NCI-H1930 (cell line): Measurements from ENCODE around the gene IRX1.

Source experiments
- DNase-seq, 2 experiments: peaks; one replicate each; lab custom pipeline; 2025; lab: John Stamatoyannopoulos, UW

The IRX1 gene

GRCh38 chr5:3600106-3601060 lies 4.8 kb downstream of the IRX1 start:
- no peak for DNase-seq

DNA sequence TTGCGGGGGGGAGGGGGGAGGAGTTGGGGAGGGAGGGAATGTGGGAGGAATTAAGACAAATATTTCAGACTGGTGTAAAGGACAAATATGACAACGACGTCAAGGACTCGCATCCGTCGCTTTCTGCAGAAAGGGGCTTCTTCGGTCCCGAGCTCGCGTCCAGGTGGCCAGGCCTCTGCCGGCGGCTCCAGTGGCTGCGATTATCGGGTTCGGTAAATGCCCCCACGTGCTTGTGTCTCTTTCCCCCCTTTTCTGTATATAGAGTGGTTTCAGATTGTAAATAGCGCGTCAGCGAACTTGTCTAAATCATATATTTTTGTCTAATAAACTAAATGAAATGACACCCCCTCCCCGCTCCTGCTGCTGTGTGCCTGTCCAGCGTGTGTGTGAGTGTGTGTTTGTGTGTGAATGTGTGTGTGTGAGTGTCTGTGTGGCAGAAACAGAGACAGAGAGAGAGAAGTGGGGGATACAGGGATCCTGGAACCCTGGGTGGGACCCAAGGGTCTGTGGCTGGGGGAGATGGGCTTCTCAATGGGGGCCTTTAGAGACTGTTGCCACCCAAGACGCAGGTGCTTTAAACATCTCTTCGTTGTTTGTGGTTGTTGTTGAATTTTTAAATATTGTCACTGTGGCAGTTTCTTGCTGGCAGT lies 5.6 kb downstream of the IRX1 start:
- DNase-seq: no peak

DNA sequence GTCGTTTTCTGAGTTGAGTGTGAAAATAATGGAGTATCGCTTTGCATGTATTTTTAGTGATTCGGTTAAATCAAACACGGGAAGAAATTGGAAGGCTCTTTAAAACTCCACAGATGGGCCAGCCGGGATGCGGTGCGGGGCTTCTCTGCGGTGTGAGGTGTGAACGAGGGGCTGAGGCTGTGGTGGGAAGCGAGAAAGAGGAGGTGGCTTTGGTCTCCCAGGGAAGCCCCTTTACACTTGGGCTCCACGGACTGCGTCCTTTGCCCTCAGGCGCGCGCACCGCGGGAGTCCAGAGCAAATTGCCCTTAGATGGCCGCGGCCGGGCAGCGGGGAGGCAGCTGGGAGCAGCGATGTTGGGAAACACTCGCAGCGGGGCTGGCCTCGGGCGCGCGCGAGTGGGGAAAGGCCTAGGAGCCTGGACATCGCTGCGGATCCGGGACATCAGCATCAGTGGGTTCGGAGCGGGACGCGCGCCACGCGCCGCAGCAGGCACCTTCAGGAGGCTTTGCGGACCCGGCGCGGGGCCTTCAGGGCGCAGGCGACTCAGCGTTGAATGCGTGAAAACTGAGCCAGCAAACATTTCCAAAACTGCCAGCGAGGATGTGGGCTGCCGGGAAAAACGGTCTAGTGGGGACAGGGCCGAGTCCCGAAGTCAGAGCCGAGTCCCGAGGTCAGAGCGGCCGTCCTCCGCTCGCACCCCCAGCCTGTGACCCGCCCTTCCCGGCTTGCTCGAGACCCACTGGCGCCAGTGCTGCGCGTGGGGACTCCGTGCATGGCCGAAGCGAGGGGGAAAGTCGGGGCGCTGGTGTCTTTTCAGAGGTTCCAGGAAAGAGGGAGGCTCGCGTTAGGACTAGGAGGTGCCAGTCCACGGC lies 6.5 kb downstream of the IRX1 start:
- no peak for DNase-seq

GRCh38 chr5:3602785-3603502 lies 7.3 kb downstream of the IRX1 start:
- DNase-seq: no peak

DNA sequence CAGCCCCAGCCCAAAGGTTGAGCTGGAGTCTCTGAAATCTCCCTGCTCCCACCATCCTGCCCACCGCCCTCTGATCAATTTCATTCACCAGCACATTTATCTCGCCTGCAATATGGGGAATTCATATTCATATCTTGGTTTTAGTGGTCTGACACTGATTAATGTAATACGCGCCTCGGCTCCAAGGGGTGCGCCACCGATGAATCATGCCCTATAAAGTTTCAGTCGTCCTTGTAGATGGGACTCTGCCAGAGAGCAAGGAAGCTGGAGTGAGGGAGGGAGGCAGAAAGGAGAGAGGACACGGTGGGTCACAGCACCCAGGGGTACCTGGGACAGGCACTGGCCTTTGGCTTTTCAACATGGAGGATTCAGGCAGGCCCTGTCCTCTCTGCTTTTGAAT lies 8.9 kb downstream of the IRX1 start:
- DNase-seq: no peak

- no peak for DNase-seq
These were observed 9.8 kb downstream of the IRX1 start for GRCh38 chr5:3605298-3606010.

DNA sequence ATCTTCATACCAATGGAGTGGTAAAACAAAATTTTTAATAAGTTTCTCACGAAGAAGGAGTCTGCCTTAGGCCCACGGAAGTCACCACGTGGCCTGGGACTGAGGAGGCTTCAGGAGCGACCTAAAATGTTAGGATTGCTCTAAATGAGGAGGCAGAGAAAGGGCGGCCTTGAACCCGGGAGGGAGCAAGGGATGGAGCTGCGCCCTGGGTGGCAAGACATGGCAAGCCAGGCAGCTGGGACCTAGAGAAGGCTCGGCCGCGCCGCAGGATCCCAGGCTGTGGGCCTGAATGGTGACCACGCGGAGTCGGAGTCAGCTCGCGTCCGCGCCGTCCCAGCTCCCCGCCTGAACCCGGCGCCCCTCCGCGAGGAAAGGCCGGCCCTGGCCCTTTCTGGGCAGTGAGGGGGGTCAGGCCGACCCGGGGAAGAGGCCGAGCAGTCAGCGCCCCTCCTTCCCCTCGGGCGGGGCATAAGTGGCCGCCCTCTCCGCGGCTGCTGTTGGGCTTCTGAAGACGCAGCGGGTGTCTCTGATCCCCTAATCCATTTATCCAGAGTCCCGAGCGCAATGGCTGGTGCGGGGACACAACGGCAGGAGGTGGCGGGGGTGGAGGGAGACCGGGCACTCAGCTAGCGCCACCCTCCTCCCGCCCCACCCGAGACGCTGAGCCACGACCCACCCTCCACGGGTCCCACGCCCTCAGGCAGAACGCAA lies 10.6 kb downstream of the IRX1 start:
- no peak for DNase-seq

DNA sequence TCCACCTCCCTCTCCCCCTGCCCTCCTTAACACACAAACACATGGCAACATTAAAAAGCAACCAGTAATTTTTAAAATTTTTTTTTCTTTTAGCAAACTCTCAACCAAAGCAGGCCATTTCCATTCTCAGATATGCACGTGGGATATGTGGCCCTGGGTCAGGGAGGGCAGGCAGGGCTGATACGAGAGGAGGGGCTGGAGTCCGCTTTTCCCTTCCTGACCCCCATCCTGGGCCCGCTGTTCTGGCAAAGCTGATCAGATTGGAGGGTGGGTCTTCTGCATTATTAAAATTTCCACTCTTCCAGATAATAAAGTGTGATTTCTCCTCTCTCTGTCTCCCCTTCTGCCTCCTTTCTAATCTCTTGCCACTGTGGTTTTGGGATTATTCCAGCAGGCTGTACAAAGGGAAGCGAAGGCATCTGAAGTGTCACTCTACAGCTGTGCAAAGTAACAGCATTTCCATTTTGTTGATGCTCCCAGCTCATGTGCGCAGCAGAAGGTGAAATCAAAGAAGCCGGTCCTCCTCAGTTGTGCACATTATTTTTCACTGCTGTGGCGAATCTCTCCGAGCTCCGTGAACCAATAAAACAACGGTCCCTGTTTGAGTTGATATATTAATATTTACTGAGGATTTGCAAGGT lies 12.0 kb downstream of the IRX1 start:
- no peak for DNase-seq

DNA sequence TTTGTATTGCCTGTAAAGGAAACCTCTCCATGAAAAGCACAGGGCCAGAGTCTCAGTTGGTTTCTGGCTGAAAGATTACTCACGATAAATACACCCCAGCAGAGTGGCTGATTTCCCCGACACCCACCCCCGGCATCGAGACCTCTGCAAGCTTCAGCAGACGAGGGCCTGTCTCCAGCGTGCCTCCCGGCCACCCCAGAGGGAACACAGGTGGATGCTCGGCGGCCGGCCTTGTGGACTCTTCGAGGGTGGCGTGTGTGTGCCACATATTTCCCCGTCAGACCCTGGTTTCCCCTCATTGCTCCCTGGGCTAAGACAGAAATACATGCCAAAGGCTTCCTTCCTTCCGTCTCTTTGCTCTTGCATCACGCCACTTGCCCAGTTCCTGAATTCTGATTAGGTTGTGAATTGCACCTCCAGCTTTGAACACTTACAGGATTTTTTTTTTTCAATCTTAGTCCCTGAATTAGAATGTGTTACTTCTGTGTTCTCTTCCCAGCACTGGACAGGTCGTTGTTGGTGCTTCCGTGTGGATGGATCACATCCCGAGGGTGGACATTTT lies 13.6 kb downstream of the IRX1 start:
- DNase-seq: no peak

GRCh38 chr5:3612591-3613042 lies 17.0 kb downstream of the IRX1 start:
- DNase-seq: no peak

DNA sequence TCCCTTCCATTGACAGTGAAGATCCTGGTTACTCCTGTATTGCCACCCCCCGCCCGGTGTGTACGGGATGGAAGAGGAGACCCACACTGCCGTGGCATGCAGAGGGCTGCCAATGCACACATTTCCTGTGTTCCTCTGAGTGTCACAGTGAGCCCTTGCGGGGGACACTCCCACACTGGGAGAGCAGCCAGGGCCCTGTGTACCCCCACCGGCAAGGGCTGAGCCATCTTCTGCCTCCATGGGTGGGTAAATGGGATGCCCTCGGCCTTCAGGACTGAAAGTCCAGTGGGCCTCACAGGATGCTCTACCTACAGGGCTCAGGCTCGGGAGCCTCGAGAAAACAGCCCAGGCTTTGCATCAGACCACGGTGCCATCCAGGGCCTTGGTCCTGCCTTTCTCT lies 18.1 kb downstream of the IRX1 start:
- DNase-seq: no peak

- no peak for DNase-seq
These were observed 19.6 kb downstream of the IRX1 start for GRCh38 chr5:3615217-3615616.

- DNase-seq: no peak
These were observed 20.2 kb downstream of the IRX1 start for GRCh38 chr5:3615829-3616228.

- DNase-seq: no peak
These were observed 23.9 kb downstream of the IRX1 start for GRCh38 chr5:3619579-3619978.

DNA sequence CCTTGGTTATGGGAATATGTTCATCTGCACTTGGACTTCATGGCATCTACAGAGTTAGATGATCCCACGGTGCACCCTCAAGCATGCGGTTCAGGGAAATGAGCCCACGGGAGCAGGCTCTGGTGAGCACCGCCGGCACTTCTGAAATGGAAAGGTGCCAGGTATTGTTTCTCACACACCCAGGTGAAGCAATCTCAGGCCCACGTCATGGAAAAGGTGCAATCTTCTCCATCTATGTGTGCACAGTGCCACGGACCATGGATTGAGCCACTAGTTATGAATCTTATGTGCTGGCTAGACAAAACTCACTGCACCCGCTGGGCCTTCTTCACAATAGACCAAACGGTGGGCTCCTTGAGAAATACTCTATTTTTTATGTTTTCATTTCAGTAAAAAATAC lies 27.3 kb downstream of the IRX1 start:
- no peak for DNase-seq

- DNase-seq: no peak
These were observed 30.0 kb downstream of the IRX1 start for GRCh38 chr5:3625626-3626025.

DNA sequence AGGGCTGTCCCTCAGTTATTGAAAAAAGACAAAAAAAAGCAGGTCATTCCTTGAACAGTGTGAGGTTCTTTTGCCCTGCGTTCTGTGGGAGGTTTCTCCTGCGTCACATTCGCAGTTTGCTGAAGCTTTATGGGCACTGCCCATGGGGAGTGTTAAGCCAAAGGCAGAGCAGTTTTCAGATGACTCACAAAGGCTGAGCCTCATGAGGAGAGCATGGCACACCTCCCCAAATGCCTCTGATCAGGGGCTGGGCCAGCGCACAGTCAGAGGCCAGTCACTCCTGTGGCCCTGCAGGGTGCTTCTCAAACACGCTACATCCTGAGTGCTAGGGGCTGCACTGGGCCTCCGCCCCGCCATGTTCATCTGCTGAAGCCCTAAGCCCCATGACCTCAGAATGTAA lies 38.4 kb downstream of the IRX1 start:
- DNase-seq: no peak

GRCh38 chr5:3639175-3639574 lies 43.5 kb downstream of the IRX1 start:
- no peak for DNase-seq

GRCh38 chr5:3642231-3642630 lies 46.6 kb downstream of the IRX1 start:
- no peak for DNase-seq

GRCh38 chr5:3650320-3650719 lies 54.7 kb downstream of the IRX1 start:
- DNase-seq: no peak
